DND-41 (cell line): ENCODE results near the gene HERC4.

Experiments used
- ATAC-seq: fragments of 200-7000 bp; cut with Tn5 transposase; 3 replicates; pipeline ENCODE4 v1.9.1; 2021; ENCODE audit warnings: low read depth; ENCODE audit not compliant: insufficient read depth
- DNase-seq: peaks from one replicate; pipeline ENCODE4 v3.0.0-alpha.2; 2020
- H2AFZ ChIP-seq: 2 replicates; pipeline ENCODE4 v1.6.0; 2012; ENCODE audit warnings: low read depth, low read length
- H3K27ac ChIP-seq: 2 replicates; pipeline ENCODE4 v1.5.1; 2012; ENCODE audit warnings: low read length, inconsistent platforms
- H3K27me3 ChIP-seq: fragments of 200-600 bp; sonication (generic); 2 replicates; pipeline ENCODE4 v1.6.0; 2012; ENCODE audit warnings: low read length, mild to moderate bottlenecking, inconsistent platforms; ENCODE audit not compliant: insufficient read depth, poor library complexity
- H3K36me3 ChIP-seq: 2 replicates; pipeline ENCODE4 v1.5.1; 2012; ENCODE audit warnings: low read length, inconsistent platforms; ENCODE audit not compliant: insufficient read depth
- H3K4me1 ChIP-seq: 2 replicates; pipeline ENCODE4 v1.5.1; 2012; ENCODE audit warnings: mild to moderate bottlenecking, low read length; ENCODE audit not compliant: insufficient read depth
- H3K4me2 ChIP-seq: 2 replicates; pipeline ENCODE4 v1.6.0; 2012; ENCODE audit warnings: mild to moderate bottlenecking, moderate library complexity, low read length, inconsistent platforms; ENCODE audit not compliant: insufficient read depth
- H3K4me3 ChIP-seq, 2 experiments: fragments of 200-600 bp in 1 of 2; shearing (Covaris generic) in 1 of 2; 2 replicates each; pipeline ENCODE4 v1.5.1; 2012 to 2016; ENCODE audit warnings: inconsistent platforms in 2 of 2, low read length in 2 of 2, mild to moderate bottlenecking in 2 of 2, low read depth in 1 of 2, moderate library complexity in 1 of 2
- H3K79me2 ChIP-seq: 2 replicates; pipeline ENCODE4 v1.6.0; 2012; ENCODE audit warnings: low read length, inconsistent platforms; ENCODE audit not compliant: insufficient read depth
- H3K9ac ChIP-seq: 2 replicates; pipeline ENCODE4 v1.6.0; 2012; ENCODE audit warnings: low read depth, mild to moderate bottlenecking, inconsistent platforms, low read length, moderate library complexity
- H3K9me3 ChIP-seq: 2 replicates; pipeline ENCODE4 v1.5.1; 2012; ENCODE audit warnings: low read length, moderate library complexity, mild to moderate bottlenecking, inconsistent platforms; ENCODE audit not compliant: insufficient read depth, severe bottlenecking
- H4K20me1 ChIP-seq: 2 replicates; pipeline ENCODE4 v1.6.0; 2012; ENCODE audit warnings: low read length; ENCODE audit not compliant: insufficient read depth
- EZH2 ChIP-seq: IDR thresholded peaks from 3 replicates; pipeline ENCODE4 v1.6.1; 2012; ENCODE audit warnings: borderline replicate concordance, low read depth, mild to moderate bottlenecking, moderate library complexity, low read length, inconsistent platforms; ENCODE audit not compliant: severe bottlenecking
- TF ChIP-seq, protein P1 (sequence below): IDR thresholded peaks from 2 replicates; pipeline ENCODE4 v1.5.1; 2012; ENCODE audit warnings: borderline replicate concordance, low read length, moderate library complexity, mild to moderate bottlenecking; ENCODE audit not compliant: poor library complexity, severe bottlenecking; ENCODE audit errors: extremely low read depth

Gene HERC4

GRCh38 chr10:68046642-68047041 is 28.4 kb downstream of the HERC4 start:
- H2AFZ ChIP-seq: no peak overlapping the region
- no peaks in the 10 kb centered on the region for H3K27me3 ChIP-seq
- no peak overlapping the region for H3K4me2 ChIP-seq
- TF ChIP-seq, protein P1, sequence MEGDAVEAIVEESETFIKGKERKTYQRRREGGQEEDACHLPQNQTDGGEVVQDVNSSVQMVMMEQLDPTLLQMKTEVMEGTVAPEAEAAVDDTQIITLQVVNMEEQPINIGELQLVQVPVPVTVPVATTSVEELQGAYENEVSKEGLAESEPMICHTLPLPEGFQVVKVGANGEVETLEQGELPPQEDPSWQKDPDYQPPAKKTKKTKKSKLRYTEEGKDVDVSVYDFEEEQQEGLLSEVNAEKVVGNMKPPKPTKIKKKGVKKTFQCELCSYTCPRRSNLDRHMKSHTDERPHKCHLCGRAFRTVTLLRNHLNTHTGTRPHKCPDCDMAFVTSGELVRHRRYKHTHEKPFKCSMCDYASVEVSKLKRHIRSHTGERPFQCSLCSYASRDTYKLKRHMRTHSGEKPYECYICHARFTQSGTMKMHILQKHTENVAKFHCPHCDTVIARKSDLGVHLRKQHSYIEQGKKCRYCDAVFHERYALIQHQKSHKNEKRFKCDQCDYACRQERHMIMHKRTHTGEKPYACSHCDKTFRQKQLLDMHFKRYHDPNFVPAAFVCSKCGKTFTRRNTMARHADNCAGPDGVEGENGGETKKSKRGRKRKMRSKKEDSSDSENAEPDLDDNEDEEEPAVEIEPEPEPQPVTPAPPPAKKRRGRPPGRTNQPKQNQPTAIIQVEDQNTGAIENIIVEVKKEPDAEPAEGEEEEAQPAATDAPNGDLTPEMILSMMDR: no peak
- TF ChIP-seq EZH2: no peak
- H3K9ac ChIP-seq: no peak overlapping the region
- H3K79me2 ChIP-seq: no peaks in the 10 kb centered on the region; the same call in 1 of the 2 replicates
- DNase-seq (no peak), ATAC-seq (no peak)
- H3K4me3 ChIP-seq: no peak overlapping the region
- H3K4me1 ChIP-seq: no peaks in the 10 kb centered on the region
- no peaks in the 10 kb centered on the region for H3K9me3 ChIP-seq
- H4K20me1 ChIP-seq: no peaks in the 10 kb centered on the region
- peaks cover 13% of the 10 kb centered on the region for H3K36me3 ChIP-seq
- H3K27ac ChIP-seq: no peak overlapping the region

GRCh38 chr10:68043030-68043429 is 32.1 kb downstream of the HERC4 start:
- Histone ChIP-seq H3K9ac (no peak overlapping the region), H4K20me1 (no peaks in the 10 kb centered on the region), H2AFZ (no peak overlapping the region), H3K9me3 (no peaks in the 10 kb centered on the region), H3K4me3 (no peak overlapping the region), H3K79me2 (no peaks in the 10 kb centered on the region), H3K4me1 (no peaks in the 10 kb centered on the region), H3K36me3 (peaks cover 13% of the 10 kb centered on the region), H3K27ac (no peak overlapping the region), H3K4me2 (no peak overlapping the region), H3K27me3 (no peaks in the 10 kb centered on the region)
- DNase-seq (no peak), ATAC-seq (no peak)
- no peak for TF ChIP-seq EZH2
- TF ChIP-seq, protein P1: no peak

GRCh38 chr10:68032113-68032512 is 43.0 kb downstream of the HERC4 start:
- no peaks in the 10 kb centered on the region for H4K20me1 ChIP-seq
- no peak overlapping the region for H3K9ac ChIP-seq
- no peak overlapping the region for H3K27ac ChIP-seq
- no peaks in the 10 kb centered on the region for H3K4me1 ChIP-seq
- TF ChIP-seq EZH2: no peak
- TF ChIP-seq, protein P1: no peak
- no peaks in the 10 kb centered on the region for H3K9me3 ChIP-seq
- H3K36me3 ChIP-seq: peaks cover 37% of the 10 kb centered on the region; the same call in 1 of the 2 replicates
- ATAC-seq (no peak), DNase-seq (no peak)
- H3K79me2 ChIP-seq: no peaks in the 10 kb centered on the region
- no peaks in the 10 kb centered on the region for H3K27me3 ChIP-seq
- H3K4me3 ChIP-seq: no peak overlapping the region
- no peak overlapping the region for H2AFZ ChIP-seq
- H3K4me2 ChIP-seq: no peak overlapping the region

DNA sequence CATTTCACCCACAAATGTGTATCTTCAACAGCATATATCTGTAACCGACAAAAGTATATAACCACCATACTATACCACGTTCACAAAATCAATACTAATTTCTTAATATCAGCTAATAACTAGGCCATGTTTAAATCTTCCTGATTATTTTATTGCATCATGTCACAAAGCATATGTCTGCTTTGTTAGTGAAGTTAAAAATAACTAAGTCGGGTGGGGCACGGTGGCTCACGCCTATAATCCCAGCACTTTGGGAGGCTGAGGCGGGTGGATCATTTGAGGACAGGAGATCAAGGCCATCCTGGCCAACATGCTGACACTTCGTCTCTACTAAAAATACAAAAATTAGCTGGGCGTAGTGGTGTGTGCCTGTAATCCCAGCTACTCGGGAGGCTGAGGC is 47.7 kb downstream of the HERC4 start:
- Histone ChIP-seq H2AFZ (no peak overlapping the region), H3K4me3 (no peak overlapping the region), H3K27me3 (no peaks in the 10 kb centered on the region), H4K20me1 (no peaks in the 10 kb centered on the region), H3K9me3 (no peaks in the 10 kb centered on the region), H3K27ac (no peak overlapping the region), H3K4me1 (no peaks in the 10 kb centered on the region), H3K9ac (no peak overlapping the region), H3K79me2 (no peaks in the 10 kb centered on the region), H3K36me3 (peaks cover 43% of the 10 kb centered on the region; the same call in 1 of the 2 replicates), H3K4me2 (no peak overlapping the region)
- TF ChIP-seq, protein P1: no peak
- no peak for TF ChIP-seq EZH2
- ATAC-seq (no peak), DNase-seq (no peak)
